Mammary epithelial cell (primary cell): Measurements from ENCODE around the gene ACOX1.

Experiments
- EZH2 ChIP-seq: IDR thresholded peaks from 2 replicates; pipeline ENCODE4 v1.6.1; 2012; ENCODE audit warnings: low read length, inconsistent platforms, borderline replicate concordance
- TF ChIP-seq, protein P1 (sequence below), 2 donors: IDR thresholded peaks in 1 of 2; conservative IDR thresholded peaks in 1 of 2; 2 replicates each; pipeline ENCODE4 v1.5.1; 2011 to 2012; ENCODE audit warnings: inconsistent platforms in 2 of 2, low read length in 2 of 2, mild to moderate bottlenecking in 2 of 2, control low read depth in 1 of 2, low read depth in 1 of 2; ENCODE audit not compliant: insufficient read depth in 1 of 2; ENCODE audit errors: extremely low read depth in 1 of 2

DNA sequence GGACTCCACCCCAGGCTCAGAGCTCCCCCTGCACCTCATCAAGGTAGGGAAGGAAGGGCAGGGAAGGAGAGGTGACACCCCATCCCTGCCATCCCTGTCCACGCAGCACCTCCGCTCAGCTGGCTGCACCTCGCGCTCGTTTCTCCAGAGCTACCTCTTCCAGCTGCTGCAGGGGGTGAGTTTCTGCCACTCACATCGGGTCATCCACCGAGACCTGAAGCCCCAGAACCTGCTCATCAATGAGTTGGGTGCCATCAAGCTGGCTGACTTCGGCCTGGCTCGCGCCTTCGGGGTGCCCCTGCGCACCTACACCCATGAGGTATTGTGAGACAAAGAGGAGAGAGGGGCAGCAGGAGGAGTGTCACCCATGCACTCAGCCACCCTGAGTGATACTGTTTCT, 23.1 kb upstream of the ACOX1 start:
- TF ChIP-seq, protein P1, sequence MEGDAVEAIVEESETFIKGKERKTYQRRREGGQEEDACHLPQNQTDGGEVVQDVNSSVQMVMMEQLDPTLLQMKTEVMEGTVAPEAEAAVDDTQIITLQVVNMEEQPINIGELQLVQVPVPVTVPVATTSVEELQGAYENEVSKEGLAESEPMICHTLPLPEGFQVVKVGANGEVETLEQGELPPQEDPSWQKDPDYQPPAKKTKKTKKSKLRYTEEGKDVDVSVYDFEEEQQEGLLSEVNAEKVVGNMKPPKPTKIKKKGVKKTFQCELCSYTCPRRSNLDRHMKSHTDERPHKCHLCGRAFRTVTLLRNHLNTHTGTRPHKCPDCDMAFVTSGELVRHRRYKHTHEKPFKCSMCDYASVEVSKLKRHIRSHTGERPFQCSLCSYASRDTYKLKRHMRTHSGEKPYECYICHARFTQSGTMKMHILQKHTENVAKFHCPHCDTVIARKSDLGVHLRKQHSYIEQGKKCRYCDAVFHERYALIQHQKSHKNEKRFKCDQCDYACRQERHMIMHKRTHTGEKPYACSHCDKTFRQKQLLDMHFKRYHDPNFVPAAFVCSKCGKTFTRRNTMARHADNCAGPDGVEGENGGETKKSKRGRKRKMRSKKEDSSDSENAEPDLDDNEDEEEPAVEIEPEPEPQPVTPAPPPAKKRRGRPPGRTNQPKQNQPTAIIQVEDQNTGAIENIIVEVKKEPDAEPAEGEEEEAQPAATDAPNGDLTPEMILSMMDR (conservative IDR thresholded peaks at IDR 0.05 in 1 of 2, IDR thresholded peaks at IDR 0.05 in 1 of 2; ENCODE audit: extremely low read depth in 1 of 2, insufficient read depth in 1 of 2, low read depth in 1 of 2, low read length in 2 of 2): no peak
- no peak for TF ChIP-seq EZH2
